ENCODE results near the gene CDK2.

DNA sequence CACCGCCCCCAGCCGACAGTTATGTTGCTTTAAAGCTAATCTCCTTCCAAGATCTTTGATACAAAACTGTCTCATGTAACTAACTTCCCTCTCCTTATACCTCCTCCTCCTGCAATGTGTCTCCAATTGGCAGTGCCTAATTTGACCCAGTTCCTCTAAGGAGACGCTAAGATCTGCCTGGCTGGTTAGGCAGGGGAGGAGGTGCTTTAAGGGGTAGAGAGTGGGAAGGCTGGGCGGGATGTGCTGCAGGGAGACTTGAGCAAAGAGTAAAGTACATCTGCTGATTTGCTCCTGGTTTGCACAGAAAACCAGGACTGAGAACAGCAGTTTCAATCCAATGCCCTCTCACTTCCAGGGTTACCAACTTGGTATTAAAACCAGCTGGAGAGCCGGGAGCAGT, 46.9 kb downstream of the CDK2 start:
- TF ChIP-seq JUND (IDR thresholded peaks at IDR 0.05) (no peak), NR2F2 (IDR thresholded peaks at IDR 0.05) (no peak), CTCF (IDR thresholded peaks at IDR 0.05; ENCODE audit: low read depth, low read length, missing input control) (no peak), REST (IDR thresholded peaks at IDR 0.05) (no peak), TAF1 (conservative IDR thresholded peaks at IDR 0.05) (no peak), SP1 (IDR thresholded peaks at IDR 0.05) (no peak), YY1 (IDR thresholded peaks at IDR 0.05) (no peak), FOXA2 (IDR thresholded peaks at IDR 0.05) (no peak), RAD21 (IDR thresholded peaks at IDR 0.05) (no peak)
- TF ChIP-seq, protein P1, sequence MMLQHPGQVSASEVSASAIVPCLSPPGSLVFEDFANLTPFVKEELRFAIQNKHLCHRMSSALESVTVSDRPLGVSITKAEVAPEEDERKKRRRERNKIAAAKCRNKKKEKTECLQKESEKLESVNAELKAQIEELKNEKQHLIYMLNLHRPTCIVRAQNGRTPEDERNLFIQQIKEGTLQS (IDR thresholded peaks at IDR 0.05) = no peak
- TF ChIP-seq, protein P2, sequence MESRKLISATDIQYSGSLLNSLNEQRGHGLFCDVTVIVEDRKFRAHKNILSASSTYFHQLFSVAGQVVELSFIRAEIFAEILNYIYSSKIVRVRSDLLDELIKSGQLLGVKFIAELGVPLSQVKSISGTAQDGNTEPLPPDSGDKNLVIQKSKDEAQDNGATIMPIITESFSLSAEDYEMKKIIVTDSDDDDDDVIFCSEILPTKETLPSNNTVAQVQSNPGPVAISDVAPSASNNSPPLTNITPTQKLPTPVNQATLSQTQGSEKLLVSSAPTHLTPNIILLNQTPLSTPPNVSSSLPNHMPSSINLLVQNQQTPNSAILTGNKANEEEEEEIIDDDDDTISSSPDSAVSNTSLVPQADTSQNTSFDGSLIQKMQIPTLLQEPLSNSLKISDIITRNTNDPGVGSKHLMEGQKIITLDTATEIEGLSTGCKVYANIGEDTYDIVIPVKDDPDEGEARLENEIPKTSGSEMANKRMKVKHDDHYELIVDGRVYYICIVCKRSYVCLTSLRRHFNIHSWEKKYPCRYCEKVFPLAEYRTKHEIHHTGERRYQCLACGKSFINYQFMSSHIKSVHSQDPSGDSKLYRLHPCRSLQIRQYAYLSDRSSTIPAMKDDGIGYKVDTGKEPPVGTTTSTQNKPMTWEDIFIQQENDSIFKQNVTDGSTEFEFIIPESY (IDR thresholded peaks at IDR 0.05) = no peak
- TF ChIP-seq, protein P3, sequence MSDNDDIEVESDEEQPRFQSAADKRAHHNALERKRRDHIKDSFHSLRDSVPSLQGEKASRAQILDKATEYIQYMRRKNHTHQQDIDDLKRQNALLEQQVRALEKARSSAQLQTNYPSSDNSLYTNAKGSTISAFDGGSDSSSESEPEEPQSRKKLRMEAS (IDR thresholded peaks at IDR 0.05) = no peak
